HG03354 (cell line): ENCODE measurements around the gene DHX29.
A peak's percentile ranks its signal among the peaks of the same experiment; 100 is the strongest.

Experiments used
- ATAC-seq: cut with Tn5 transposase; IDR thresholded peaks from one replicate; pipeline ENCODE4 v1.9.1; 2021; ENCODE audit warnings: mild to moderate bottlenecking; ENCODE audit not compliant: unreplicated experiment, poor library complexity, severe bottlenecking

Gene DHX29

GRCh38 chr5:55232985-55233928 lies 74.2 kb downstream of the DHX29 start, which contains the start of gene CCNO:
Gene CCNO (minus strand): TSS chr5:55233608. CDS start chr5:55233523, 85 bp downstream.
- ATAC-seq = peak; percentile 66

GRCh38 chr5:55232271-55232984 lies 75.1 kb downstream of the DHX29 start:
- ATAC-seq = no peak

DNA sequence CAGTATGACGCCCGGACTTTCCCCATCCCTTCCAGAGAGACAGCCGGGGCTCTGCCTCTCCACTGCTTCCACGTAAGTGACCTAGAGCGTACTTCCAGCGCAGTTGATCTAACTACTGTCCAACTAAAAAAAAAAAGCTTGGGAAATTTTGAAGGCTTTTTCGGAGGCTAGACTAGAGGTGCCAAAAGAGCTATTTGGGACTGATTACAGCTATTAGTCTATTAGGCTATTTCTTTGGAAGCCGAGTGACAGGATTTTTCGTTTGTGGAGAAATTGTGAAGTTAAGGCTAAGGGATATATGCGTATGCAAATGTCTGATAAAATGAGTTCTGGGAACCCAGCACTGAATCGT lies 75.6 kb downstream of the DHX29 start:
- ATAC-seq = no peak

GRCh38 chr5:55231029-55231918 lies 76.2 kb downstream of the DHX29 start:
- no peak for ATAC-seq

GRCh38 chr5:55230086-55230629 lies 77.3 kb downstream of the DHX29 start:
- no peak for ATAC-seq

DNA sequence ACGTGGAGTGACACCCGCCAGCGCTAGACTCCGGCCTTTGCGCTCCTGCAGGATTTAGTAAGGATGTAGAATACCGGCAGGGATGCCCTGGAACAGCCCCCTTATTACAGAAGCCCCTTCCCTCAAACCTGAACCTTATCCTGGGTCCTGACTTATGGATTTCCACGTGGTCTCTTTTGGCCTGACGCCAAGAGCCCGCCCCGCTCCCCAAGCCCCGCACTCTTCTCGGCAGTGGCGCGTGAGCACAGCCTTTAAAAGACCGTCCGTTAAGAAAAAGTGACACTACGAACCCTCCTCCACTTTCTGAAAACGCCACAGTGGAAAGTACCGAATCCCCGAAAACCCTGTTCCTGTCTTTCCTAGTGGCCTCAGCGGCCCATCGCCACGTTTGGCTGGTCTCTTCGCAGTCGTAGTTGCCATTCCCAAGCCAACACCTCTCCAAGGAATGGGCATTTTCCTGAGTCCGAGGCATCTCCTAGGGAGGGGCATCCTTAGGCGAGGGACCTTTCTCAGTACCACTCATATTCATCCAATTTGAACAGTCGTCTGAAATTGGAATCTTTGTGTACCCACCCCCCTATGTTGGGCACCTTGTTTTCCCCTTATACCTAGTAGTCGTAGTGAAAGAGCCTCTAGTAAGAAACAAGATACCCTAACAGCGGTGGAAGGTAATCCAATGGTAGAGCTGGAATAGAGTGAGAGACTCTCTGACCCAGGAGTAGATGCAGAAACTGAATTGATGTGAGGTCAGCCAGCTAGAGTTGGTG lies 79.6 kb downstream of the DHX29 start:
- no peak for ATAC-seq

DNA sequence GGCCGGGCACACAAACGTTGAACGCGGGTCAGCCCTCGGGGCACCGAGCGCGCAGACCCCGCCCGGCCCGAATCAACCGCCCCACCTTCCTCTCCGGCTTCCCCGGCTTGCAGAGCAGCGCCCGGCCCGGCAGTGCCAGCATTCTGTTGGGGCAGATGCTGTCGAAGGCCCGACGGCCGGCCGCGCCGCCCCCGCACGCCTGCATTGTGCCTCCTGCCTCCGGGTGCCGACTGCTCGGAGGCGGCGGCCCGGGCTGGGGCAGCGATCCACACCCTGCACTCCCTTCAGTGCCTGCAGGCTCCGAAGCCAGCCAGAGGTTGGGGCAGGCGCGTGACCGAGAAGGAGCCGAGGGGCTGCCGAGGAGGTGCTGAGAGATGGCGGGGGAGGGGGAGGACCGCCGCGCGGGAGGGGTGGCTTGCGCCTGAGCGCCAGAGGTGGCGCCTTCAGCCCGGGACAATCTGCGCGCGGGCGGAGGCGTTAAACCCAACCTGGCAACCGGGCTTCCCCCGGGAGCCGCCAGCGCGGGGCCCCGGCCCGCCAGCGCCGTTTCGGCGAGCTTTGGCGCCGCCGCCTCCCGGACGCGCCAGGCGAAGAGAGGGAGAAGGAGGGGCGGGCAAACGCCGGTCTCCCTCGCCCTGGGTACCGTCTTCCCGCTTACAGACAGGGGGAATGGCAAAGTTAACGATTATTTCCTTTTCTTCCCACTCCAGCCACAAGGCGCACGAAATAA lies 80.4 kb downstream of the DHX29 start, which contains the start of gene MCIDAS:
Gene MCIDAS (minus strand): TSS at position 382 of the 730 bp plus-strand sequence. CDS start 177 bp downstream, at position 205.
- peak; percentile 36 for ATAC-seq

GRCh38 chr5:55226027-55226933 lies 81.2 kb downstream of the DHX29 start:
- peak; percentile 66 for ATAC-seq

- no peak for ATAC-seq
Measured at GRCh38 chr5:55225346-55225745, 82.1 kb downstream of the DHX29 start.

- no peak for ATAC-seq
Measured at GRCh38 chr5:55223812-55224240, 83.7 kb downstream of the DHX29 start.

DNA sequence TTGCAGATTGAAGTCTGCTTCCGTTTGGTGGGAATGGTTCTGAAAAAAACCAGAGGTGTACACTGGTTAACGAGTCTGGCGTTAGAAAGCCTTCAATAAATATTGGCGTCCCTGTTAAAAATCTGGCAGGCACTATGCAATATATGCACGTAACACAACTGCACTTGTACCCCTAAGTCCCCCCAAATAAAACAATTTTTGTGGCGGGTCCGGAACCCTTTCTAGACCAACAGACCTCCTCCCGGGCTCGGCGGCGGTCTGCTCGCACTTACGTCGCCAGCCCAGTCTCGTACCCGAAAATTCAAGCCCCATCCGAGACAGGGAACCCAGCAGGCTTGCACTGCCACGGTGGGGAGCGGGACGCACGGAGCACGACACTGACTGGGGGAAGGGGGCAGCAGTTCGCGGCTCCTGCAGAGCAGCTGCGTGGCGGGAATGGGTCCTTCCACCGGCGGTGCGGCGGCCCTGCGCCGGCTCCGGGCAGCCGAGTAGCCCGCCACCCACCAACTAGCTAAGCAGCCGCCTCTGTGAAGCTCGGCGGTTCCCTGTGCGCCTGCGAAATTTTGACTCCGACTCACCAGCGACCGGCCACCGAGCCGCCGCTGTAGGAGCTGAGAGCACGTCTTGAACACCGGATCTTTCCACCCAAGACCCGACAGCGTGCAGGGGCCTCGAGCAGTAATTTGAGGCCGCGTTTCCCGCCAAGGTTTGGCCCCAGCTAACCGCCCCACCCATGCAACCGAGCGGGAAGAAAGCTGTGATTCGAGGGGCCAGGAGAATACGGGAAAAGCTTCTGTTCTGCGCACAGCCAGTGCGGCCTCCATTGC lies 84.3 kb downstream of the DHX29 start:
- ATAC-seq = no peak

DNA sequence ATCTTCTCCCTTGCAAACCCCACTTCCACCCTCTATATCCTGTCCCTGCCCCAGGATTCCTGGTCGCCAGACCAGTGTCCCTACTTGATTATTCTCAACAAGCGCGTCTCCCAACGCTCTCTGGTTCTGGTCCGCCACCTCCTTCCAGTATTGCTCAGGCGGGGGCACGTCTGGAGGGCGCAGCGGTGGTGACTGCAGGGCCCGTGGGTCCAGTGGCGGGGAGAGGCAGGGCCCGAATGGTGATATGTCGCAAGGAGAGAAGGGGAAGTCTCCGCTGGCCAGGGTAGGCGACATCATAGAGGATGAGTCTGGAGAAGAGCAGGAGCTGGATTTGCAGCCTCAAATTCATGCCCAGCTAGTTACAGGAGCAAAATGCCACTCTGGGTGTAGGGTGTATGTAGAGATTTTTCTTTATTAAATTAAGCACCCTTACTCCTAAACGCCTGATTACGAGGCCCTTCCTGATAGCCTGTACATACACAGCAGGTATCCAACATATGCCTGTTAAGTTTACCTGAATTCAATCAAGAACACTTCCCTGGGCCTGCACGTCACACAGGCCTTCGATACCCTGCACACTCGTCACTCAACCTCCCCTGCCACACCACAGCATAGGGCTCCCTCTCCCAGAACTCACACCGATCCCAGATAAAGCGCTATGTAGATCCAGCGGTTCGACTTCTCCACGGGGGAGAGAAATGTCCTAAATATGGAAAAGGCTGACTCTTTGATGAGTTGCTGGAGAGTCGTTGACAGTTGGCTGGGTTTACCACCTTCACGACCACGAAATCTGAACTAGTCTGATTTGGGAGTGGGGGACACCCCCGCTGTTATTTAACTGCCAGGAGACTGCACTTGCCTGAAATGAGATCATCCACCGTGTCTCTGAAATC lies 85.2 kb downstream of the DHX29 start:
- ATAC-seq = no peak

DNA sequence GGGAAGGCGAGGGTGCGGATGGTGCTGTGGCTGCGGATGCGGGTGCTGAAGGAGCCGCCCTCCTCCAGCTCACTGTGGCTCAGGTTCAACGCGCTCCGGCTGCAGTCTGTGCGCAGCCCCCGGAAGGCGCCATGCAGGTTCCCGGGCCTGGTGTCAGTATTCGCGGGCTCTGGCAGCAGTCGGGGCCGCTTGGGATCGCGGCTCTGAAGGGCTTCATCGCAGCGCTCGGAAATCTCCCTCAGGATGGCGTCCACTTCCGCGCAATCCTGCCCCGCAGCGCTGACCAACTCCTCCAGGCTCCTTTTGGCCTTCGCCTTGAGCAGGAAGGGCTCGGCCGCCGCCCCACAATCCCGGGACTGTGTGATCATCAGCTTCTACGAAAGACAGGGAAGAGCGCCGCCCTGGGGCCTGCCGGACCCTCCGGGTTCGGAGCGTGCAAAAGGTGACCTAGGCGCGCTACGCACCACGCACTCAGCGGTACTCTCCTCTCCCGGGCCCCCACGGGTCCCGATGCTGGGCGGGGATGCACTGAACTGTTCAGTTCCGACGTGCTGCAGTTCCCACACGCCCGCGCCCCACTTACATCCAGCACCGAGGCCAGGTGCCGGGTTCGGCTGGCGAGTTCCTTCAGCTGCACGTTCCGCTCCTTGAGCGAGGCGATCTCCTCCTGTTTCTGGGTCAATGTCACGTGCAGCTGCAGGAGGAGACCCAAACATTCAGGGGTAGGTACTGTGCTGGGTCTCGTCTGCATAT lies 86.9 kb downstream of the DHX29 start:
- no peak for ATAC-seq

DNA sequence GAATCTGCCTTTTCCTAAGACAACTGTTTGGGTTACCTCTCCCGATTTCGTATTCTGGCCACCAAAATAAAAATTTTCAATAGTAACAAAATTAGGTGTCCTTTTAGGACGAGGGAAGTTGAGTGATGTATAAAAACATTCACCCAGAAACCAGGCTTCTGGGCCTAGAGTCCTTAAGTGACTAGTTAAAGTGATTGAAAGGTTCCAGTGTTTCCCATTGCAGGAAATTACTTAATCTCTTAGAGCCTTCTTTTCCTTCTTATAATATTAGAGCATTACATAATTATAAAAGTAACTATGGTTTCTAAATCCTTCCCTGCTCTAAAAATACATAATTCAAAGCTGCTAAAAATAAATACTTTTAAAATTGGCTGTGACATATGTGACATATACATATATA lies 87.7 kb downstream of the DHX29 start:
- no peak for ATAC-seq

GRCh38 chr5:55218967-55219366 lies 88.5 kb downstream of the DHX29 start:
- ATAC-seq = no peak
